ENCODE measurements around the gene KCNH6.

The KCNH6 gene

DNA sequence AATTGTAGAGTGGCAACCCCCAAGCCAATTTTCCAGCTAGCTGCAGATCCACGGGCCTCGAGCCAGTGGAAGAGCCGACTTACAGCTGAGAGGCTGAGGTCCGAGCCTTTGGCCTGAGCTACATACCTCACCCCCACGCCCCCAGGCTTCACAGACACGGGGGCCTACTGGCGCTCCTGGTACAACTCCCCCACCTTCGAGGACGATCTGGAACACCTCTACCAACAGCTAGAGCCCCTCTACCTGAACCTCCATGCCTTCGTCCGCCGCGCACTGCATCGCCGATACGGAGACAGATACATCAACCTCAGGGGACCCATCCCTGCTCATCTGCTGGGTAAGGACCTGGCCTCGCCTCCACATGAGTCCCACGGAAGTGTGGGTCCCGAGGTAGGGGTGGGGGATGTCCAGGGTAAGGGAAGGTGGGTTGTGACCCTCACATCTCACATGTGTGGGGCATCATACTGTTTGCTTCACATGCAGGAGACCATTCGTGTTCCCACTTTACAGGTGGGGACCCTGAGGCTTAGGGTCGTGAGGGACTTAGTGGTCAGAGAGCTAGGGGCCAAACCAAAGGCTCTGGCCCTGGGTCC is 42.9 kb upstream of the KCNH6 start:
- Histone ChIP-seq H3K4me3 (ENCODE audit: low read length, poor library complexity, severe bottlenecking) (no peak overlapping the region), H3K4me1 (ENCODE audit: insufficient read depth, low read length, poor library complexity, severe bottlenecking) (peaks cover 17% of the 10 kb centered on the region), H3K36me3 (ENCODE audit: insufficient read depth, low read length) (no peaks in the 10 kb centered on the region), H3K9me3 (ENCODE audit: insufficient read depth, low read depth, low read length) (no peaks in the 10 kb centered on the region), H3K79me2 (ENCODE audit: insufficient read depth, low read length) (no peaks in the 10 kb centered on the region), H4K20me1 (ENCODE audit: insufficient read depth, low read length, poor library complexity, severe bottlenecking) (no peaks in the 10 kb centered on the region), H3K27me3 (ENCODE audit: insufficient read depth, low read length, poor library complexity, severe bottlenecking) (no peaks in the 10 kb centered on the region), H3F3A (ENCODE audit: low read depth) (no peaks in the 10 kb centered on the region), H2AFZ (ENCODE audit: low read length) (no peak overlapping the region), H3K9ac (ENCODE audit: low read depth, low read length, poor library complexity, severe bottlenecking) (no peak overlapping the region), H3K9me2 (replicated peaks; ENCODE audit: low read depth, low read length) (no peaks in the 10 kb centered on the region), H3K4me2 (ENCODE audit: low read depth, low read length, poor library complexity, severe bottlenecking) (no peak overlapping the region)
- TF ChIP-seq CTCF (conservative IDR thresholded peaks at IDR 0.05; ENCODE audit: low read length) (no peak), EZH2phosphoT487 (IDR thresholded peaks at IDR 0.05; ENCODE audit: borderline replicate concordance) (no peak)

DNA sequence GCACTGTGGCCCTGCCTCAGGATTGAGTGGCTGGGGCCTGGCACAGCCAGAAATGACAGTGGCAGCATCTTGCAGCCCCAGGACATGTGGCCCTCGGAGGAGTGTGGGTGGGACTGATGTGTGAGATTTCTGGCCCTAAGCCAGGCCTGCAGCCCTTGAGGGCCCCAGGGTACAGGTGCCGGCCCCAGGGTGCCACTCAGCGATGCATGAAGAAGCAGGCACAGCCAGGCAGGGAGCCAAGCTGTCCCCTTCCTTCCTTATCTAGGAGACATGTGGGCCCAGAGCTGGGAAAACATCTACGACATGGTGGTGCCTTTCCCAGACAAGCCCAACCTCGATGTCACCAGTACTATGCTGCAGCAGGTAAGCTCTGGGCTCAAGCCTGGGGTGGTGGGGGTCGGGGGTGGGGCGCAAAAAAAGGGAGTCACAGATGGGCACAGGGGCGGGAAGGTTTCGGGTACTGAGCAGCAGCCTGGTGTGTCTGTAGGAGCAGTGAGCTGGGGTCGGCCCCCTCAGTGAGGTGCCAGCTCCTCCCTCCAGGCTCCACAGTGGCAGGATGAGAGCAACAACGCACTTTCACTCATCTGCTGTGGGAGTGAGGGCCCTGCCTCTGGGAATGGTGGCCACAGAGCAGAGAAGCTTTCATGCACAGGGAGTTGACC is 42.2 kb upstream of the KCNH6 start:
- Histone ChIP-seq H3K27me3 (ENCODE audit: insufficient read depth, low read length, poor library complexity, severe bottlenecking) (no peaks in the 10 kb centered on the region), H3K9me3 (ENCODE audit: insufficient read depth, low read depth, low read length) (no peaks in the 10 kb centered on the region), H3K79me2 (ENCODE audit: insufficient read depth, low read length) (no peaks in the 10 kb centered on the region), H3K4me2 (ENCODE audit: low read depth, low read length, poor library complexity, severe bottlenecking) (no peak overlapping the region), H3K9ac (ENCODE audit: low read depth, low read length, poor library complexity, severe bottlenecking) (no peak overlapping the region), H3K4me3 (ENCODE audit: low read length, poor library complexity, severe bottlenecking) (no peak overlapping the region), H4K20me1 (ENCODE audit: insufficient read depth, low read length, poor library complexity, severe bottlenecking) (no peaks in the 10 kb centered on the region), H3F3A (ENCODE audit: low read depth) (no peaks in the 10 kb centered on the region), H2AFZ (ENCODE audit: low read length) (no peak overlapping the region), H3K36me3 (ENCODE audit: insufficient read depth, low read length) (no peaks in the 10 kb centered on the region), H3K4me1 (ENCODE audit: insufficient read depth, low read length, poor library complexity, severe bottlenecking) (peaks cover 16% of the 10 kb centered on the region), H3K9me2 (replicated peaks; ENCODE audit: low read depth, low read length) (no peaks in the 10 kb centered on the region)
- TF ChIP-seq EZH2phosphoT487 (IDR thresholded peaks at IDR 0.05; ENCODE audit: borderline replicate concordance) (no peak), CTCF (conservative IDR thresholded peaks at IDR 0.05; ENCODE audit: low read length) (no peak)

DNA sequence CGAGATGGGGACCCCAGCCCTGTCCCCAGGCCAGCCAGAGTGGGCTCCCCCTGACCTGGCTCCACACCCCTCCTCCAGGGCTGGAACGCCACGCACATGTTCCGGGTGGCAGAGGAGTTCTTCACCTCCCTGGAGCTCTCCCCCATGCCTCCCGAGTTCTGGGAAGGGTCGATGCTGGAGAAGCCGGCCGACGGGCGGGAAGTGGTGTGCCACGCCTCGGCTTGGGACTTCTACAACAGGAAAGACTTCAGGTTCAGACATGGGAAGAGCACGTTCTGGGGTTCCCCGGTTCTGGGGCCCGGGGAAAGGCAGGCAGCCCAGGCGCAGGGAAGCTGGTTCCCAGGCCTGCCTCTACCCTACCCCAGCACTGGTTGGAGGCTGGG is 41.7 kb upstream of the KCNH6 start:
- H3K79me2 ChIP-seq (ENCODE audit: insufficient read depth, low read length): no peaks in the 10 kb centered on the region
- H3K4me1 ChIP-seq (ENCODE audit: insufficient read depth, low read length, poor library complexity, severe bottlenecking): peaks cover 11% of the 10 kb centered on the region
- H3K4me2 ChIP-seq (ENCODE audit: low read depth, low read length, poor library complexity, severe bottlenecking): no peak overlapping the region
- no peaks in the 10 kb centered on the region for H3K9me2 ChIP-seq (replicated peaks; ENCODE audit: low read depth, low read length)
- H4K20me1 ChIP-seq (ENCODE audit: insufficient read depth, low read length, poor library complexity, severe bottlenecking): no peaks in the 10 kb centered on the region
- H3K27me3 ChIP-seq (ENCODE audit: insufficient read depth, low read length, poor library complexity, severe bottlenecking): no peaks in the 10 kb centered on the region
- TF ChIP-seq EZH2phosphoT487 (IDR thresholded peaks at IDR 0.05; ENCODE audit: borderline replicate concordance) (no peak), CTCF (conservative IDR thresholded peaks at IDR 0.05; ENCODE audit: low read length) (no peak)
- no peaks in the 10 kb centered on the region for H3F3A ChIP-seq (ENCODE audit: low read depth)
- no peak overlapping the region for H2AFZ ChIP-seq (ENCODE audit: low read length)
- no peaks in the 10 kb centered on the region for H3K36me3 ChIP-seq (ENCODE audit: insufficient read depth, low read length)
- no peaks in the 10 kb centered on the region for H3K9me3 ChIP-seq (ENCODE audit: insufficient read depth, low read depth, low read length)
- H3K4me3 ChIP-seq (ENCODE audit: low read length, poor library complexity, severe bottlenecking): no peak overlapping the region
- H3K9ac ChIP-seq (ENCODE audit: low read depth, low read length, poor library complexity, severe bottlenecking): no peak overlapping the region

Data from Loucy (cell line).